ENCODE data around the gene FOXO3.

The FOXO3 gene

DNA sequence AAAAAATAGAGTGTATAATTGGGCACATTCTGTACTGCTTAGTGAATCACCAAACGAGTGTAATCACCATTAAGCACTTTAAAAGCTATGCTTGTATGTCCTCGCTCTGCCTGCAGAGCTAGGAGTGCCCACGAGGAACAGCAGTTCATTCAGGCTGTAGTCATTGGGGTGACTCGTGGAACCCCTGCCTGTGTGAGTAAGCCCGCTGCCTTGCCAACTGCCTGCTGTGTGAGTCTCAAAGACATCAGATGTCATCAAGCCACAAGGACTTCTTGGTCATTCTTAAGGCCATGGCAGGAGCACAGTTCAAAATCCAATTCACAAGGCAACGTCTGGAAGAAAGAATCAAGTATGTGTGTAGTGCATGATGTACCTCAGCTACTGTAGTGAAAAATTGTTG, 60.4 kb downstream of the FOXO3 start:
- in situ Hi-C loops (cut with MboI; ENCODE audit: low sequenced_read_pairs): no loop called here

DNA sequence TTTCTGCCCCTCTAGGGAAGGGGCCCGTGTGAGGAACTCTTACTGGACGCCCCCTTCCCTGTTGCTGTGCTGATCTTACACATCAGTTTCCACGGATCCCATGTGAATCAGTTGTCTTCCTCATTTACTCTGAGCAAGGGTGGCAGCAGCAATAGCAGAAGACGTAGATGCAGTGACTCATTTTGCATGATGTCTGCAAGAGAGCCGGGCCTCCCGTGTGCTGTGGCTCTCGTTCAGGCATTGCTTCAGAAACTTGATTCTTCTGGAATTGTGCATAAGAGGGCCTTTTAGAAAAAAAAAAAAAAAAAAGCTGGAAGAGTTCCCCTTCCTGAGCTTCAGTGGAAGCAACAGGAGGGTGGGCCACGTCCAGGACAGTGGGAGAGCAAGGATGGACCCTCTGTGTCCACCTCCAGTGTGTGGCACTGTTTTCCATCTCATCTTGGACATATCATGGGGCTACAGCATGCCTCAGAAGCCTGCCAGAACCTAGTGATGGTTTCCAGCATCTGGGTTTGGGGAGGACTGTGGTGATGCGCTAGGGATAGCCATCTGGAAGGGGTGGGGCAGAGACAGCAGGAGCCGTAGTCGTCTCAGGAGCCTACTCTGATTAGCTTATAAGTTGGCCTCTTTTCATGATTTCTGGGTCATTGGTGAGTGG, 62.1 kb downstream of the FOXO3 start:
- in situ Hi-C loops (cut with MboI; ENCODE audit: low sequenced_read_pairs): no loop called here

DNA sequence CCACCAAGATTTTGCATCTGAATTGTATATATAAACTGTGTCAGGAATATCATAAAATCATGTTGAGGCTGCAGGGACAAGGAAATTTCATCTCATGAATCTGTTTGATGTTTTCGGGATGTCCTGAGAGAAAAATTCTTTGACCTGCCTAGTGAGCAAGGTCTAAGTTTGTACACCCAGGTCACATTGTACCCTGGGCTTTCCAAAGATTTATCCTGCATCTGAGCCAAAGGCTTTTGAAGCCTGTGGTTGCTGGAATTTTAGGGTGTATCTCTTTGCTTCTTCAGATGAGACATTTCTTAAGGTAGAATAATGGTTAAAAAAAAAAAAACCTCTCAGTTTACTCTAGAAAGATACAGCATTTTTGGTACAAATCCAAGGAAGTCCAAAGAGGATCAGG, 63.3 kb downstream of the FOXO3 start:
- in situ Hi-C loops (cut with MboI; ENCODE audit: low sequenced_read_pairs): no loop called here

DNA sequence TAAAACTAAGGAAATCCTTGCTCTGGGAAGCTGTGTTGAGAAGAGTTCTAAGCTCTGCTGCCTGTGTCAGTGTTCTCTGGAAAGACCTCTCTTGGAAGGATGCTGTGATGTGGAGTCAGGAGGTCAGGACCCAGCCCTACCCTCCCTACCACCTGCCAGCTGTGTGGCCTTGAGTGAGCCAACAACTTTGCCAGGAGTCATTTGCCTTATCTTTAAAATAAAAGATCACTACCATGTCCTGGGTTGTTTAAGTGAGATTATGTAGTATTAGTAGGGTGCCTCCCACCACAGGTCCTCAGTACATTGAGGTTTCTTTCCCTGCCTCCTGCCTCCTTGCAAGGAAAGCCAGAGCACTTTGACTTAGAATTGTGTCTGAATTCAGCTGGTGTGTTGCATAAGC, 64.9 kb downstream of the FOXO3 start:
- in situ Hi-C loops (cut with MboI; ENCODE audit: low sequenced_read_pairs): no loop called here

DNA sequence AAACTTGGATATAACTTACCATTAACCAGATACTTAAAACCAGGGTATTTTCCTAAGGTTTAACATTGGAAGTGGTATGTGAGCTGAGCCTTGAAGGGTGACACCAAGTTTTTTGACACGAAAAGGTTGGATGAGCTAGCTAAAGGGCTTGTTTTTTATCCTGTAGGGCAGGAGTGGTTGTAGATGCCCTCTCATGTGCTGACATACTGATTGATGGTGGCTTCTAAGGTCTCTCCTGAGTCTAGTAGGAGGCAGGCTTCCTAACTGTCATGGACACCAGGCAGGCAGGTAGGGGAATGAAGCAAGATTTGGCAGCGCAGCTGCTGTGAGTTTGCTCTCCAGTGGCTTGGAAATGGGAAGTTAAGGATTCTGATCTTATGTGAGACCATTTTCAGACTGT, 66.1 kb downstream of the FOXO3 start:
- in situ Hi-C loops (cut with MboI; ENCODE audit: low sequenced_read_pairs): no loop called here

DNA sequence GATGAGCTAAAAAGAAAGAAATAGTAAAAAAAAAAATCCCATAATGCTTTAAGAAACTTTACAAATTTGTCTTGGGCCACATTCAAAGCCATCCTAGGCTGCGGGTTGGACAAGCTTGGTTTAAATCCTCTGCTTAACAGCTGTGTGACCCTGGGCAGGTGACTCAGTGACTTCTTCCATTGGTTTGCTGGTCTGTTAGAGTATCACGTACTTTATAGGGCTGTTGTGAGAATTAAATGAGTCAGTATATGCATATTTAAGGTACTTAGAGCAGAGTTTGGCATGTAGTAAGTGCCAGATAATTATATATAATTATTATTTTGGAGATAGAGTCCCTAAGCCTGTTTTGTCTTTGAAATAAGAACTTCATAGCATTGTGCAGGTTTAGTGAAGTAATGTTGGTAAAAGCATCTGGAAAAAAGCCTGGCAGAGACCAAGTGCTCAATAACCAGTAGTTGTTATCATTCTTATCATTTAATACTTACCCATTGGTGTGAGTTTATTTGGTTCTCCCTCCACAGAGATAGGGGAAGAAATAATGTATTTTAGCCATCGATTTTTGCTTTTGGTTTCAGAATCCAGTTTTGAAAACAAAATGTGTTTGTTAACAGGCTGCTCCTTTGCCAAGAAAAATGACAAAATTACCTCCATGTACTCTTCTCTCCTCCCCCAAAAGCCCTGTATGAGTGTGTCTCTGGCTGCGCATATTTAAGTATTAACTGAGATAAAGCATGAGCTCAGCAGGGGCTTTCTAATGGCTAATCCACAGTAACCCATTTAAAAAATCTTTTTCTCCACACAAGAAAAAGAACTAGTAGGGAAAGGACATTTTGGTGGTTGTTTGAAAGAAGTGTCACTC, 67.2 kb downstream of the FOXO3 start:
- in situ Hi-C loops (cut with MboI; ENCODE audit: low sequenced_read_pairs): no loop called here

DNA sequence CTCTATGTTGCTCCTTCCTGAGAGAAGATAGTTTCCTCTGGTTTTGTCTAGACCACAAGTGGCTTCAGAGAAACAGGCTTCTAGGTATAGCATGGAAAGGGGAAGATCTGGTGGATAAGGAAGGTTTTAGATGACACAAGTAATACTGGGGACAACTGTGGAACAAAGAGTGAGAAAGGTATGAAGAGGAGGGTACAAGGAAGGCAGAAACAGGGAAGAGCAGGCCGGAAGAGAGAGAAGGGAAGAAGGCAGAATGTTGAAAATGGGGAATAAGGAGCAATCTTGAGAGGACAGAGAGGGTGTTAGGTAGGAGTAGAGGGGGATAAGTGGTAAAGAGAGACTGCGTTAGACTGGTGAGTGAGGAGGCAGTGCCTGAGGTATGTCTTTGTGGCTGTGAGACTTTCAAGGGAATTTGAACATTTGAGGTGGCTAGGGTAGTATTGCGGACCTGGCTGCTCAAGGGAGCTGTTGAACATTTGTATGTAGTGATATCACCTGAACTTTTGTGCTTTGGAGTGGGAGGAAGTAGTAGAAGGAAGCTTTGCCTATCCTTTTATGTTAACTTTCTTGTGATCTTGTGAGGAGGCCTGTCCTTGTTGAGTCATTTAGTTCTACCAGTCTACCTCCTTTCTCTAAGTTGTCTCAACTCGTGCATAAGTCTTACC, 69.5 kb downstream of the FOXO3 start:
- in situ Hi-C loops (cut with MboI; ENCODE audit: low sequenced_read_pairs): no loop called here

DNA sequence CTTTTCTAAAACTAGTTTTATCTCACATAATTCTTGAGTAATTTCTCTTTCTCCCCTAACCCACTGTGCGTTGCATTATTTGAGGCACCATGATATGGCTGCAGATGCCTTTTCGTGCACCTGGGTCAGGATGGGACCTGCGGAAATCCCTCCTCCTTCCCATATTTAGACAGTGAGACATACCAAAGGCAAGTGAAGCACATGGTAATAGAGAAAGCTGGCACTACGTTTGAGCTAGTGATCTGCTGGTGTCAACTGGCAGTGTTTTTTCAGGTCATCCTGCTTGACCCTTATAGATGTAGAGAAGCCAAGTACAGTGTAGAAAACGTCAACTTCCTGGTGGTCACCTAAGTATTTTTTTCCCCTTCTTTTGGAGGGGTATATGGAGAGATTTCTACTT, 71.7 kb downstream of the FOXO3 start:
- in situ Hi-C loops (cut with MboI; ENCODE audit: low sequenced_read_pairs): no loop called here

DNA sequence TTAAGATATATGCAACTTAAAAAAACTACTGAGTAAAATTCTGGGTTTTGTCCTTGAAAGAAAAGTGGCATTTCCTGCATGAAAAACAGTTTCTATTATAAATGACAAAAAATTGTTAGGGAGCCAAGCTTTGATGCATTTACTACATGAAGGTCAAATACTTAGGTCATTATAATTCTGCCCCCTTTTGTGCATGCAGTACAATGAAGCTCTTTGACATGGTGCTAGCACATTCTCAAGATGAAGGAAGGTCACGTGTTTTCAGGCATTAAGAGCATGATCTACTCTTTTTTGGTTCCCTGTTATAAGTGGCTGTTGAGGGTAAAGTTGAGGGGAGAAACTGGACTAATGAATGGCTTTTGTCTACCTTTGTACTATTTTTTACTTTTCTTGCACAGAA, 72.7 kb downstream of the FOXO3 start:
- in situ Hi-C loops (cut with MboI; ENCODE audit: low sequenced_read_pairs): no loop called here

DNA sequence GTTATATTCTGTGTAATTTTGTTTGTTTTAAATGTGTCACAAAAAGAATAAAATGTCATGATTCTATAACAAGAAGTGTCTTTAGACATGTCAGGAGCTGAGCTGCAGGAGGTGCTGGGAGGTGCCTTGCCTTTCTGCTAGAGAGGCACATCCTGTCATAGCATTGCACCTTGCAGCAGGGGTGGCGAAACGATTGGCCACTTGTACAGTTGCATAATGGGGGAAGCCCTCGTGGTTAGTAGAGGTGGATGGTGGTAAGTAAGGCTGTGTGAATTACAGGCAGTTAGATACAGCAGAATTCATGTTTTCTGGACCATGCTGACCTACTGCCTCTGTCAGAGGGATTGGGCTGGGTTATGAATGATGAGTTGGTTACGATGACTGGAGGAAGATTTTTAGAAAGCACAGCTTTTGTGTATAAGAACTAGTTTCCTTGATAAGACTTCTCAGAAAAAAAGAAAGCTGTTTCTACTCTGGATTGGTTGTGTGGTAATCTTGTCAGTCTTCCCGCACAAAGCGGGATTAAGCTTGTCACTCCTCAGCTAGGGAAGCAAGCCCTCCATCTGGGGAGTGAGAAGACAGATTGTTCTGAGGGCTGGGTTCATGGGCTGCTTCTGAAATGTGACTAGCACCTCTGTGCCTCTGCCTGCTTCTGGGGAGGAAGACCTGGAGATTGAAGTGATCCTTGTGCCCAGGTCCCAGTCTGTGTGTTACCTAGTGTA, 74.9 kb downstream of the FOXO3 start:
- in situ Hi-C loops (cut with MboI; ENCODE audit: low sequenced_read_pairs): no loop called here

DNA sequence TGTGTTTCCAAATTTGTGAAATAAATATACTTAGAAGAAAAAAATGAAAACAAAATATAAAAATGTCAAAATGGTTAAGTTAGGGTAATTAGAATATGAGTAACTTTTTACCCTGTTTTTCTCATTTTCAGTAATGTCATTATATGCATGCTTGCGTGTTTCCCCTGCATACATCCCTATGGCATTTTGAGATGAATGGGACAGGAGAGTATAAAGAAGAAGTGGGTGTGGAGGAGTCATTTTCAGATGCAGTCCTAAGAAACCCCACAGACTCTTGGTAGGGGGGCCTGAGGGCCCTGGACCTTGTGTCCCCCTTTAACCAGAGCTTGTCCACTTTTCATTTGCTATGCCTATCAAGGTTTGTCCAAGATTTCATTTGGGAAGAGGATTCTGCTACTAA, 77.2 kb downstream of the FOXO3 start:
- in situ Hi-C loops (cut with MboI; ENCODE audit: low sequenced_read_pairs): no loop called here

DNA sequence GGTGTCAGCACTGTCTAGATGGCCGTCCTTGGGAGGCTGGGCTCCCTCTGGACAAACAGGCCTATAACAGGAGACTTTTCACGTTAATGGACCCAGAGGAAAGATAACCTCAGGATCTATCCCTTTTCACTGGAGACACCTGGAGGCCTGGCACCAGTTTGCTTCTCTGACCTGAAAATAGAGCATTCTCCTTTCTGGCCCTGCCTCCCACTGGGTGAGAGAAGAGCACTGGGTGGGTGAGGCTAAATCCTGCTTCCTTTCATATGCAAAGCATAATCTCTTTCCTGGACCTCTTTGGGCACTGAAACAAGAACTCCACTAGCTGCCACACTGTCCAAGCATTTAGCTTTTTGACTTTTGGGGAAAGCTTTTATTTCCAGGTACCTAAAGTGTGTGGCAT, 78.3 kb downstream of the FOXO3 start:
- in situ Hi-C loops (cut with MboI; ENCODE audit: low sequenced_read_pairs): no loop called here

DNA sequence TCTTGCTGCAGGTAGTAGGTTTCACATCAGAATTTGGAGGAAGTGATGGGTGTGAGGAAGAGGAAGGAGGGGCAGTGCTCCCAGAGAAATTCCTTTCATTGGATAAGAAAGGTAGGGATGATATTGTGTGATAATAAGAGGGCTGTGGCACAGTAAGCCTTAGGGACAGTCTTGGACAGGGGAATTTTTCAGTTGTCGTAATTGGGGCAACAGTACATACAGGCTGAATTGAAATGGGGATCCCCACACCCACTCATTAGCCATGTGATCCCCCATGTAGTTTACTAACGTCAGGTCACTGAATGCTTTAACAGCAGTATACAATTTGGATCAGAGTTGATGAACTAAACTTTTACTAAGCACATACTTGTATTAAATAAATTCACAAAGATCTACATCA, 79.4 kb downstream of the FOXO3 start:
- in situ Hi-C loops (cut with MboI; ENCODE audit: low sequenced_read_pairs): no loop called here

DNA sequence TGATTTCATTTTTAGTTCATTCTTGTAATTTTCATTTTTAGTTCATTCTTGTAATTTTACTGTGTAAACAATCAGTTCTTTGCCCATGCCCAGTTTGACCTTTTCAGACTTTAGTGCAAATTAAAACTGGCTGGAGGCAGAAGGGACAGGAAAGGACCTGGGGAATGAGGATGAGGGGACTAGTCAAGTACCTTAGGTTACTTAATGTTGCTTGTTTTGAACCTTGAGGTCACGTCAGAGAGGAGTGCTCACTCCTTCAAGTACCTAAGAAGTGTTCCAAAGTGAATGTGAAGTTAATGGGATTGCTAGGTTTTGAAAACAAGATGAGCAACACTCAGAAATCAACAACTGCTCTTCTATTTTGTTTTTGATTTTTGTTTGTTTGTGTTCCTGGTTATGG, 82.5 kb downstream of the FOXO3 start:
- in situ Hi-C loops (cut with MboI; ENCODE audit: low sequenced_read_pairs): no loop called here

DNA sequence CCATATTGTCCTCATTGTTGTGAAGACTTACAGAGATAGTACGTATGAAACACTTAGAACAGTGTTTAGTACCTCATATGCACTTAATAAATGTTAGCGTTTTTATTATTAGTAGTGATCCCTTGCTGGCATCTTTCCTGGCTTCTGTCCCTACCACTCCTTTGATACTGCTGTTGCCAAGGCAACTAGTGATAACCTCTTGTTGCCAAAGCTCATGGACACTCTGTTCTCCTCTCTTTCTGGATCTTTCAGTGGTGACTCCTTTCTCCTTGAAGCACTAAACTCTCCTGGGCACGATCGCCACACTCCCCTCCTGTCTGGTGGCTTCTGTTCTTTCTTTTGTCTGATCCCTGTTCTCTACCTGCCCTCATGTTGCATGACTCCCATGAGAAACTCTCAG, 83.5 kb downstream of the FOXO3 start:
- in situ Hi-C loops (cut with MboI; ENCODE audit: low sequenced_read_pairs): no loop called here

DNA sequence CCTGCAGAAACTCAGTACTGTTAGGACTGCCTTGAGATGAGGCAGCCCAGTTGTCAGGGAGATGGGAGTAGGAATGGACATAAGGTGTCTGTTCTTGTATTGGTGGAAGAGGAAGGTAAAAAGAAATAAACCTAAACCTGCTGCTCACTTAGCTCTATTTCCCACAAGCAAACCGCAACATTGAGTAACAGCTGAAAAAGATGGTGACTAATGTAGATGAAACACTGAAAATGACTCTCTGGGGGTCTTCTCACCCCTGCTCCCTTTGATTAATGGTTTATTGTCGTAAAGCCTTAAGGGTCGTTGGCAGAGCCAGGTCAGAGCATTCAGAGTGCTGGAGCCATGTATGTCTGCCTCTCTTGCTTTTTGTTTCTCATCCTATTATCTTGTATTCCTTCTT, 87.5 kb downstream of the FOXO3 start:
- in situ Hi-C loops (cut with MboI; ENCODE audit: low sequenced_read_pairs): no loop called here

DNA sequence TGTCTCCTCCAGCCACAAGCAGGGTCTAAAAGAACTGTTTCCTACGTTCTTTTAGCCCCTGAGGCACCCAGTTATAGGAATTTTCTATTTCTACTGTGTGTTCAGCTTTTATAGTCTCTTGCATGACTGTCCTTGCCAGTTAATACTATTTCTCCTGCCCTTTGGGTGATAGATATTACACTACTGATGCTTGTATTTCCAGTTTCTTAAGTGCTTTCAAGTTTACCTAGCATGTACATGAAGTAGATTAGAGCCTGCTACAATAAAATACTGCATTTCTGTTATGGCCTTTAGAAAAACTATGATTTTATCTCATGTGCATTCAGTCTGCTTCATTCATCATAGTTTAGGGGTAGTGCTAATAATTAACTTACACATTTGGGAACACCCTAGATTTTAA, 89.6 kb downstream of the FOXO3 start:
- in situ Hi-C loops (cut with MboI; ENCODE audit: low sequenced_read_pairs): no loop called here

DNA sequence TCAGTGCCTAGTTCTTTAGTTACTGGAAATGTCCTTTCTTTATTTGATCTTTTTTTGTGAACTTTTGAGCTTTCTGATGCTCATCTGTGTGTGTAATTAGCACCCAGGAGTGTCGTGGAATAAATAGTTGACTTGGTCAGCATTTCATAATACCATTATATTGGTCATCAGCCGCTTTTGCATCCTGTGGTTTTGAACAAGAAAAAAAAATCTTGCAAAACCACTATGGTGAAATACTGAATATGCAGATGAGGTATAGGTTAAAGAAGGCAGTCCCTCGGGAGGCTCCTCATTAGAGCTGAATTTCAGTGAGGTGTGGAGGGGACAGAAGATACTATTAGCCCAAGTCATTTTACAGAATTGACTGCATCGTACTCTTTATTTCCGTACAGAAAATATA, 90.1 kb downstream of the FOXO3 start:
- in situ Hi-C loops (cut with MboI; ENCODE audit: low sequenced_read_pairs): no loop called here

DNA sequence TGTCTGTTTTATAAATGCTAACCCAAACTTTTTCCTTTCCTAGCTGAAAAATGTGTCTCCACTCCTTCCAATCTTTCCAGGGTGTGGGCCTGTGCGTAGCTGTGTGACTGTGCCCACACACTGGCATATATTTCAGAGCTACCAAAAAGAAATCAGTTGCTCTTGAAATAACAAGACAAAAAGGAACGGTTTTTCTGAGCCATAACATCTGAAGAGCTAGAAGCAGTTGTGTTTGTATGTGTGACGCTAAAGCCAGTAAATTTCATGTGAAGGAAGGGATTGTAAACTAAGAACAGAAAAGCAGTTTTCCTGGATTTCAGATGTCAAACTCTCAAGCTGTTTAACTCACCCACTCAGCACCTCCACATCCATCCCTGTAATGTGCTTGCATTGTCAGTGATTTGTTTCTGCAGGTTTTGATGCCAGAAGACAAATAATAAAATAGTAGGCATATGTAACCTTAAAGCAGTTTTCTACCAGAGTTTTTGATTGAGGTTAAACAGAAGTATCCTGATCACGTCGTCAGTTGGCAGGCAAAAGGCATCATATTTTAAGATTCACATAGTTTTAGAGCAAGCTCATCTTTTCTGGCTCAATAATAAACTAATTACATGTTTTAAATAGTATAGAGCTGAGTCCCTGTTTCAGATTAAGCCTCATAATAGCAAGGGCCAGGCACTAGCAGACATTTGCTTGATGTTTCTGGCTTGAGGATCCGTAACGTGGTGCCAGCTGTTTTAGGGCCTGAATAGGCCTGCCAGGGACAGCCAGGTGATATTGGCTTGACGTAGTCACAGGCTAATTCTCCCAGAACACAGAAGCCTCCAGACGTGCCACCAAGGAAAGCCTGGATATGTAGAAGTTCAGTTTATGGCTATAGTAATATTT, 90.9 kb downstream of the FOXO3 start:
- in situ Hi-C loops (cut with MboI; ENCODE audit: low sequenced_read_pairs): no loop called here

DNA sequence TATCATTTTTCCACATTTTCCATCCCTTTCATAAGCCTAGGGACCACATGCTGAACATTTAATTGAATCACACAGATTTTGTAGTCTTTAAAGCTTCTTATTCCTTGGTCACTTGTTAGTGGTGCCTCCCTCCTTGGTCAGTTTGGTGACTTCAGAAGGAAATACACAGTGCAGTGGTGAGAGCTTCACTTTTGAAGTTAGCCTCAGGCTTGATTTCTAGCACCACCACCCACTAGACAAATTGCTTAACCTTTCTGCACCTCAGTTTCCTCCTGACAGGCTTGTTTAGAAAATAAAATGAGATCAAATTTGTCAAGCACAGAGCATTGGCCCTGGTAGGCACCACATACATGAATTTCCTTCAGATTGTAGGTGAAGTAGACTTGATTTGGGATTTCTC, 91.7 kb downstream of the FOXO3 start:
- in situ Hi-C loops (cut with MboI; ENCODE audit: low sequenced_read_pairs): no loop called here
